B cell (primary cell): ENCODE data around the gene RNASEH1. TPM values are rescaled to one million over a fixed set of nuclear protein-coding genes. Genes with fewer than 3 reads are reported as not detected.
A peak's percentile ranks its signal among the peaks of the same experiment; 100 is the strongest.

Experiments used
- ATAC-seq: fragments of 200-7000 bp; cut with Tn5 transposase; one replicate; pipeline ENCODE4 v1.10.0; 2021; ENCODE audit warnings: low read depth, mild to moderate bottlenecking, moderate number of reproducible peaks, moderate library complexity
- CTCF ChIA-PET: fragments of 350-600 bp; sonication (Branson Sonifier 250); formaldehyde crosslinking; loops from one replicate; lab custom pipeline; 2021; ENCODE audit warnings: antibody characterized with exemption, inconsistent platforms; lab: Charles Lee
- POLR2A ChIA-PET: fragments of 350-600 bp; sonication (Branson Sonifier 250); formaldehyde crosslinking; loops from one replicate; lab custom pipeline; 2021; ENCODE audit warnings: antibody characterized with exemption; lab: Charles Lee
- DNase-seq: peaks from one replicate; pipeline ENCODE4 v3.0.0; 2013
- H2AFZ ChIP-seq: 2 replicates; pipeline ENCODE4 v1.6.1; 2012; ENCODE audit warnings: mild to moderate bottlenecking, low read depth, low read length; ENCODE audit not compliant: insufficient read depth, poor library complexity, severe bottlenecking
- H3K27ac ChIP-seq, 2 donors: 1 replicate in 1 of 2; 2 replicates in 1 of 2; pipeline ENCODE4 v1.5.1; 2012 to 2013; ENCODE audit warnings: low read length in 2 of 2, mild to moderate bottlenecking in 2 of 2, moderate library complexity in 1 of 2
- H3K27me3 ChIP-seq, 4 experiments: fragments of 200-600 bp in 1 of 4; sonication (generic) in 1 of 4; replicated peaks in 1 of 4; 1 replicate in 2 of 4; 2 replicates in 2 of 4; pipeline versions ENCODE4 v1.6.1 to v1.7.0; 2013 to 2016; ENCODE audit warnings: low read length in 3 of 4, mild to moderate bottlenecking in 2 of 4, mixed read lengths in 1 of 4, moderate library complexity in 1 of 4; ENCODE audit not compliant: insufficient read depth in 4 of 4, control insufficient read depth in 3 of 4; ENCODE audit errors: control extremely low read depth in 1 of 4
- H3K36me3 ChIP-seq, 2 experiments: replicated peaks in 1 of 2; 1 replicate in 1 of 2; 2 replicates in 1 of 2; pipeline versions ENCODE4 v1.6.1 to v1.7.1; 2013; ENCODE audit warnings: low read length in 1 of 2; ENCODE audit not compliant: insufficient read depth in 2 of 2, control insufficient read depth in 1 of 2; ENCODE audit errors: control extremely low read depth in 1 of 2, extremely low read depth in 1 of 2
- H3K4me1 ChIP-seq, 2 donors: fragments of 200-600 bp in 1 of 2; sonication (generic) in 1 of 2; 1 replicate in 1 of 2; 2 replicates in 1 of 2; pipeline versions ENCODE4 v1.5.1 to v1.6.1; 2013 to 2017; ENCODE audit warnings: low read length in 2 of 2; ENCODE audit not compliant: control insufficient read depth in 2 of 2, insufficient read depth in 2 of 2
- H3K4me2 ChIP-seq: replicated peaks from 2 replicates; pipeline ENCODE3; 2012; ENCODE audit warnings: mild to moderate bottlenecking, low read depth, low read length; ENCODE audit not compliant: poor library complexity, severe bottlenecking
- H3K4me3 ChIP-seq, 5 experiments: fragments of 200-600 bp in 1 of 5; sonication (generic) in 1 of 5; 1 replicate in 3 of 5; 2 replicates in 2 of 5; pipeline versions ENCODE4 v1.5.1 to v1.7.0; 2011 to 2016; ENCODE audit warnings: low read length in 4 of 5, mild to moderate bottlenecking in 4 of 5, low read depth in 2 of 5, control low read depth in 1 of 5, moderate library complexity in 1 of 5; ENCODE audit not compliant: insufficient read depth in 1 of 5; ENCODE audit errors: control extremely low read depth in 1 of 5, extremely low read depth in 1 of 5
- H3K79me2 ChIP-seq: fragments of 200-600 bp; sonication (generic); one replicate; pipeline ENCODE4 v1.6.0; 2016; ENCODE audit warnings: low read length; ENCODE audit not compliant: control insufficient read depth, insufficient read depth
- H3K9ac ChIP-seq: fragments of 200-600 bp; sonication (generic); 2 replicates; pipeline ENCODE4 v1.6.1; 2017; ENCODE audit warnings: mild to moderate bottlenecking, low read length, moderate library complexity
- H3K9me3 ChIP-seq, 3 donors: one replicate each; pipeline versions ENCODE4 v1.6.1 to v1.7.1; 2013; ENCODE audit warnings: low read length in 2 of 3; ENCODE audit not compliant: control insufficient read depth in 2 of 3, insufficient read depth in 1 of 3; ENCODE audit errors: control extremely low read depth in 1 of 3
- H4K20me1 ChIP-seq: 2 replicates; pipeline ENCODE4 v1.6.0; 2012; ENCODE audit warnings: mild to moderate bottlenecking, low read length; ENCODE audit not compliant: insufficient read depth, control insufficient read depth, poor library complexity, severe bottlenecking
- H3K27ac Mint-ChIP-seq: one replicate; pipeline ENCODE4 v1.8.0; 2021; ENCODE audit warnings: mixed read lengths
- H3K27me3 Mint-ChIP-seq: one replicate; pipeline ENCODE4 v1.8.0; 2021; ENCODE audit warnings: mixed read lengths
- H3K4me1 Mint-ChIP-seq: one replicate; pipeline ENCODE4 v1.8.0; 2021; ENCODE audit warnings: mixed read lengths
- H3K4me3 Mint-ChIP-seq: one replicate; pipeline ENCODE4 v1.8.0; 2021; ENCODE audit warnings: mixed read lengths
- H3K9me3 Mint-ChIP-seq: one replicate; pipeline ENCODE4 v1.8.0; 2022; ENCODE audit warnings: mixed read lengths; ENCODE audit not compliant: insufficient read depth
- EZH2 ChIP-seq: IDR thresholded peaks from 2 replicates; pipeline ENCODE4 v1.6.1; 2012; ENCODE audit warnings: borderline replicate concordance, low read depth, mild to moderate bottlenecking, moderate library complexity, low read length; ENCODE audit not compliant: insufficient read depth, poor library complexity, severe bottlenecking
- WGBS: methylation state at CpG from one replicate; pipeline ENCODE4 v1.1.5; 2013; ENCODE audit warnings: missing lambda C conversion rate; ENCODE audit not compliant: insufficient coverage; 5-methylcytosine and 5-hydroxymethylcytosine counted together
- intact Hi-C: fragments of 100-400 bp; cut with micrococcal nuclease; formaldehyde crosslinking; loops from one replicate; pipeline ENCODE4 v1.10.0; 2022
- polyA plus RNA-seq: library from polyadenylated mRNA; depleted of rRNA; stranded (reverse); fragments of >200 nt; gene quantifications from 2 replicates; pipeline ENCODE4 v1.2.3, GENCODE V29; 2012
- total RNA-seq, 2 donors: library from RNA; stranded (reverse); fragments of 120-200 nt in 1 of 2; gene quantifications; 1 replicate in 1 of 2; 2 replicates in 1 of 2; pipeline versions ENCODE4 v1.2.3 to v1.2.4, GENCODE V29; 2013 to 2022
- TF ChIP-seq, protein P1 (sequence below): fragments of 200-600 bp; IDR thresholded peaks from one replicate; pipeline ENCODE4 v1.8.0; 2022; ENCODE audit warnings: antibody characterized with exemption, mild to moderate bottlenecking

The RNASEH1 gene
- total and polyA plus RNA-seq, 2 donors (not counting 1 experiment from before 2014, with no cell fraction given): 7.2 to 25.1 TPM

DNA sequence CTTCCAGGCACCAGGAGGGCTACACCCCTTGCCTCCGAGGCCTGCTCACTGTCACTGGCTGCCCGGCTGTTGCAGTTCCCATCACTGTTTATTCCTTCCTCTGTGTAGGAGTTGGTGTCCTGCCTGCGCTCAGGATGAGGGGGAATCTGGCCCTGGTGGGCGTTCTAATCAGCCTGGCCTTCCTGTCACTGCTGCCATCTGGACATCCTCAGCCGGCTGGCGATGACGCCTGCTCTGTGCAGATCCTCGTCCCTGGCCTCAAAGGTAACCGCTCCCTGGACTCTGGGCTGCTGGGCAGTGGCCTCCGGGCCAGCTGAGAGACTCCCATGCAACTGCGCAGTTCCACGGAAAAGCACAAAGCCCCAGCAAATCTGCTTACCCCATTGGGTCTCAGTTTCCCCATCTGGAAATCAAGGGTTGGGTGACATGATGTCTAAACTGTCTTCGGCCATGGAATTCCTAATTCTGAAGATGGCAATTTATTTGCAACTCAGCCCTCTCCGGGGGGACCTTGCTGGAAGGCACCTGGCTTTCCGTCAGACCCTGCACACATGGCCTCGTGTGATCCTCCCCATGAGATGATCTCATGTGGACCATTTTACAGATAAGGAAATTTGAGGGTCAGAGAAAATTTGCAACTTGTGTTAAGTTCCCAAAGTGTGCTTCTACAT, 46.2 kb upstream of the RNASEH1 start:
- Mint-ChIP-seq H3K4me3 (no peak overlapping the region), H3K4me1 (no peaks in the 10 kb centered on the region), H3K9me3 (no peaks in the 10 kb centered on the region), H3K27ac (no peak overlapping the region), H3K27me3 (no peaks in the 10 kb centered on the region)
- DNase-seq (no peak), ATAC-seq (no peak)
- no peak overlapping the region for H3K27ac ChIP-seq
- ChIA-PET POLR2A (no interaction called here), CTCF (no interaction called here)
- H3K4me1 ChIP-seq: no peaks in the 10 kb centered on the region
- no peak overlapping the region for H3K9ac ChIP-seq
- H3K79me2 ChIP-seq: no peaks in the 10 kb centered on the region
- no peak overlapping the region for H2AFZ ChIP-seq
- H4K20me1 ChIP-seq: no peaks in the 10 kb centered on the region
- 98% methylated on average over 14 of the region's 16 CpGs for WGBS
- intact Hi-C loops: no loop called here
- no peaks in the 10 kb centered on the region for H3K36me3 ChIP-seq
- H3K4me2 ChIP-seq: peak overlapping the region; percentile 59
- TF ChIP-seq, protein P1, sequence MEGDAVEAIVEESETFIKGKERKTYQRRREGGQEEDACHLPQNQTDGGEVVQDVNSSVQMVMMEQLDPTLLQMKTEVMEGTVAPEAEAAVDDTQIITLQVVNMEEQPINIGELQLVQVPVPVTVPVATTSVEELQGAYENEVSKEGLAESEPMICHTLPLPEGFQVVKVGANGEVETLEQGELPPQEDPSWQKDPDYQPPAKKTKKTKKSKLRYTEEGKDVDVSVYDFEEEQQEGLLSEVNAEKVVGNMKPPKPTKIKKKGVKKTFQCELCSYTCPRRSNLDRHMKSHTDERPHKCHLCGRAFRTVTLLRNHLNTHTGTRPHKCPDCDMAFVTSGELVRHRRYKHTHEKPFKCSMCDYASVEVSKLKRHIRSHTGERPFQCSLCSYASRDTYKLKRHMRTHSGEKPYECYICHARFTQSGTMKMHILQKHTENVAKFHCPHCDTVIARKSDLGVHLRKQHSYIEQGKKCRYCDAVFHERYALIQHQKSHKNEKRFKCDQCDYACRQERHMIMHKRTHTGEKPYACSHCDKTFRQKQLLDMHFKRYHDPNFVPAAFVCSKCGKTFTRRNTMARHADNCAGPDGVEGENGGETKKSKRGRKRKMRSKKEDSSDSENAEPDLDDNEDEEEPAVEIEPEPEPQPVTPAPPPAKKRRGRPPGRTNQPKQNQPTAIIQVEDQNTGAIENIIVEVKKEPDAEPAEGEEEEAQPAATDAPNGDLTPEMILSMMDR: no peak
- TF ChIP-seq EZH2: no peak
- peaks cover 0 to 3% (median 0%) of the 10 kb centered on the region in 3 donors for H3K9me3 ChIP-seq
- no peaks in the 10 kb centered on the region for H3K27me3 ChIP-seq
- H3K4me3 ChIP-seq: no peak overlapping the region

GRCh38 chr2:3603536-3604206, 45.5 kb upstream of the RNASEH1 start:
- Mint-ChIP-seq H3K27me3 (no peaks in the 10 kb centered on the region), H3K9me3 (no peaks in the 10 kb centered on the region), H3K4me1 (no peaks in the 10 kb centered on the region), H3K27ac (no peak overlapping the region), H3K4me3 (no peak overlapping the region)
- CTCF ChIA-PET: no interaction called here
- TF ChIP-seq, protein P1: no peak
- TF ChIP-seq EZH2: no peak
- 92% methylated on average over 19 of the region's 19 CpGs for WGBS
- no peaks in the 10 kb centered on the region for H3K4me1 ChIP-seq
- POLR2A ChIA-PET: no interaction called here
- ATAC-seq: no peak
- no peak for DNase-seq
- no peak overlapping the region for H3K27ac ChIP-seq
- no peak overlapping the region for H3K4me3 ChIP-seq
- no peak overlapping the region for H3K9ac ChIP-seq
- no peaks in the 10 kb centered on the region for H4K20me1 ChIP-seq
- H2AFZ ChIP-seq: no peak overlapping the region
- peaks cover 0 to 3% (median 0%) of the 10 kb centered on the region in 3 donors for H3K9me3 ChIP-seq
- H3K36me3 ChIP-seq: no peaks in the 10 kb centered on the region
- intact Hi-C loops: no loop called here
- no peak overlapping the region for H3K4me2 ChIP-seq
- H3K79me2 ChIP-seq: no peaks in the 10 kb centered on the region
- no peaks in the 10 kb centered on the region for H3K27me3 ChIP-seq
